GM19025 (cell line): Measurements from ENCODE around the gene SMIM8.
"Not testable (repeated sequence)": the region's sequence is repeated elsewhere in the genome, so short reads cannot be mapped to it uniquely, and the experiment has no call there.

Source experiments
- ATAC-seq: cut with Tn5 transposase; IDR thresholded peaks from one replicate; pipeline ENCODE4 v1.9.1; 2021; ENCODE audit warnings: mild to moderate bottlenecking, low read depth, moderate library complexity; ENCODE audit not compliant: unreplicated experiment

The SMIM8 gene

GRCh38 chr6:87322304-87323212 lies at the start of gene SMIM8:
Gene SMIM8 (plus strand): TSS chr6:87322588. CDS start chr6:87337032, 14,444 bp downstream.
- peak; percentile 99 for ATAC-seq

GRCh38 chr6:87274660-87275274 lies 47.6 kb upstream of the SMIM8 start:
- ATAC-seq, result no peak

- ATAC-seq, result no peak
These were observed 45.8 kb upstream of the SMIM8 start for GRCh38 chr6:87276624-87277023.

GRCh38 chr6:87277123-87277522 lies 45.3 kb upstream of the SMIM8 start:
- no peak for ATAC-seq

GRCh38 chr6:87279196-87279595 lies 43.2 kb upstream of the SMIM8 start:
- no peak for ATAC-seq

GRCh38 chr6:87281426-87281825 lies 41.0 kb upstream of the SMIM8 start:
- no peak for ATAC-seq

GRCh38 chr6:87282743-87283142 lies 39.6 kb upstream of the SMIM8 start:
- no peak for ATAC-seq

GRCh38 chr6:87283461-87283860 lies 38.9 kb upstream of the SMIM8 start:
- ATAC-seq, result no peak

GRCh38 chr6:87287251-87287650 lies 35.1 kb upstream of the SMIM8 start:
- no peak for ATAC-seq

GRCh38 chr6:87289571-87289970 lies 32.8 kb upstream of the SMIM8 start:
- no peak for ATAC-seq

GRCh38 chr6:87291883-87292282 lies 30.5 kb upstream of the SMIM8 start:
- no peak for ATAC-seq

GRCh38 chr6:87293526-87293925 lies 28.9 kb upstream of the SMIM8 start:
- ATAC-seq, result no peak

GRCh38 chr6:87297119-87297518 lies 25.3 kb upstream of the SMIM8 start:
- ATAC-seq, result no peak

- not testable (repeated sequence) for ATAC-seq
These were observed 21.1 kb upstream of the SMIM8 start for GRCh38 chr6:87301277-87301676.

GRCh38 chr6:87308970-87309369 lies 13.4 kb upstream of the SMIM8 start:
- ATAC-seq, result no peak

- no peak for ATAC-seq
These were observed 9.5 kb upstream of the SMIM8 start for GRCh38 chr6:87312860-87313259.

GRCh38 chr6:87315071-87315470 lies 7.3 kb upstream of the SMIM8 start:
- no peak for ATAC-seq

- ATAC-seq, result no peak
These were observed 3.0 kb upstream of the SMIM8 start for GRCh38 chr6:87319271-87319987.

- not testable (repeated sequence) for ATAC-seq
These were observed 1.5 kb downstream of the SMIM8 start for GRCh38 chr6:87323880-87324279.

- ATAC-seq, result no peak
These were observed 8.6 kb downstream of the SMIM8 start for GRCh38 chr6:87330961-87331360.

GRCh38 chr6:87333033-87333432 lies 10.6 kb downstream of the SMIM8 start:
- no peak for ATAC-seq
